GM12864 (cell line): ENCODE results near the gene CDHR4.
"Not testable (repeated sequence)": the region's sequence is repeated elsewhere in the genome, so short reads cannot be mapped to it uniquely, and the experiment has no call there.

Experiments used
- DNase-seq: peaks from one replicate; pipeline ENCODE4 v3.0.0-alpha.2; 2011; ENCODE audit warnings: low read depth
- H3K4me3 ChIP-seq: 2 replicates; pipeline ENCODE4 v1.5.1; 2011; ENCODE audit warnings: mild to moderate bottlenecking, low read depth, low read length, control low read depth
- CTCF ChIP-seq: IDR thresholded peaks from 2 replicates; pipeline ENCODE4 v1.5.1; 2011; ENCODE audit warnings: low read depth, mild to moderate bottlenecking, moderate library complexity, low read length, control low read depth, inconsistent platforms; ENCODE audit errors: missing control alignments

CDHR4 gene

GRCh38 chr3:49757197-49757596 lies 42.5 kb downstream of the CDHR4 start:
- no peak overlapping the region for H3K4me3 ChIP-seq
- no peak for DNase-seq
- TF ChIP-seq CTCF: no peak

- H3K4me3 ChIP-seq: no peak overlapping the region
- DNase-seq: no peak
- TF ChIP-seq CTCF: no peak
These were observed 43.6 kb downstream of the CDHR4 start for GRCh38 chr3:49756036-49756435.

GRCh38 chr3:49754536-49754935 lies 45.1 kb downstream of the CDHR4 start:
- H3K4me3 ChIP-seq: no peak overlapping the region
- DNase-seq: no peak
- no peak for TF ChIP-seq CTCF

GRCh38 chr3:49751501-49751900 lies 48.2 kb downstream of the CDHR4 start:
- TF ChIP-seq CTCF: no peak
- DNase-seq: no peak
- no peak overlapping the region for H3K4me3 ChIP-seq

GRCh38 chr3:49750056-49750455 lies 49.6 kb downstream of the CDHR4 start:
- no peak overlapping the region for H3K4me3 ChIP-seq
- no peak for TF ChIP-seq CTCF
- DNase-seq: no peak

GRCh38 chr3:49748874-49749273 lies 50.8 kb downstream of the CDHR4 start:
- DNase-seq, H3K4me3 ChIP-seq: not testable (repeated sequence)

- no peak for TF ChIP-seq CTCF
- DNase-seq: no peak
- H3K4me3 ChIP-seq: no peak overlapping the region
These were observed 51.7 kb downstream of the CDHR4 start for GRCh38 chr3:49747792-49748480.
